ENCODE results near the gene SGMS1.
"Not testable (repeated sequence)": the region's sequence is repeated elsewhere in the genome, so short reads cannot be mapped to it uniquely, and the experiment has no call there.

SGMS1 gene

GRCh38 chr10:50501924-50502452, 121.8 kb downstream of the SGMS1 start:
- no peak overlapping the region for H3K4me3 ChIP-seq (ENCODE audit: low read length)
- H3K27me3 ChIP-seq (ENCODE audit: control insufficient read depth, insufficient read depth, low read length), result no peaks in the 10 kb centered on the region
- H3K9ac ChIP-seq (ENCODE audit: low read length), result no peak overlapping the region
- H3K36me3 ChIP-seq (ENCODE audit: control insufficient read depth, insufficient read depth, low read length), result no peaks in the 10 kb centered on the region
- H3K4me1 ChIP-seq (ENCODE audit: control insufficient read depth, insufficient read depth, low read length), result peaks cover 16% of the 10 kb centered on the region
- H3K9me3 ChIP-seq (ENCODE audit: control insufficient read depth, low read length), result no peaks in the 10 kb centered on the region

DNA sequence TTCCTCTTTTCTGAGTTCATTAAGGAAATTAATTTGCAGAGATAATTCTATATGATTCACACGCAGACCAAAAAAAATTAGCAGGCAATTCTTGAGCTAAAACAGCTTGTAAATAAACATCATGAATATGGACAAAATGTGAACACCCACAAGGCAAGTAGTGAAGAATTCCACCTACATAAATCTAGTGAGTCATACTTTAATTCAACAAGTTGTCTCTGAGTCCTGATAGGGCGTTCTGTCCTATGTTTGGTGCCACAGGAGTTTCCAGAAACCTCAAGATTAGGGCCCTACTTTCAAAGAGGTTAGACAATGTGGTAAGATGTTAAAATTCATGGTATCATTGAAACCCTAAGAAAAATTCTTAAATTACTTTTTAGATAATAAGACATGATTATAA, 122.3 kb downstream of the SGMS1 start:
- H3K27me3 ChIP-seq (ENCODE audit: control insufficient read depth, insufficient read depth, low read length), result no peaks in the 10 kb centered on the region
- no peaks in the 10 kb centered on the region for H3K36me3 ChIP-seq (ENCODE audit: control insufficient read depth, insufficient read depth, low read length)
- H3K9me3 ChIP-seq (ENCODE audit: control insufficient read depth, low read length), result no peaks in the 10 kb centered on the region
- peaks cover 16% of the 10 kb centered on the region for H3K4me1 ChIP-seq (ENCODE audit: control insufficient read depth, insufficient read depth, low read length)
- no peak overlapping the region for H3K4me3 ChIP-seq (ENCODE audit: low read length)
- H3K9ac ChIP-seq (ENCODE audit: low read length), result no peak overlapping the region

DNA sequence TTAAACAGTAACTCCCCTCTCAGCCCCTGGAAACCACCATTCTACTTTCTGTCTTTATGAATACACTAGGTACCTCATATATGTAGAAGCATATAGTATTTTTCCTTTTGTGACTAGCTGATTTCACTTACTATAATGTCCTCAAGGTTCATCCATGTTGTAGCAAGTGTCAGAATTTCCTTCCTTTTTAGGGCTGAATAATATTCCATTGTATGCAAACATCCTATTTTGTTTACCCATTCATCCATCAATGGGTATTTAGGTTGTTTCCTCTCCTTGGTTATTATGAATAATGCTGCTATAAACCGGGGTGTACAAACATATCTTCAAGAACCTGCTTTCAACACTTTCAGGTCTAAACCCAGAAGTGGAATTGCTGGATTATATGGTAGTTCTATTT, 125.3 kb downstream of the SGMS1 start:
- H3K9me3 ChIP-seq (ENCODE audit: control insufficient read depth, low read length), result no peaks in the 10 kb centered on the region
- peaks cover 9% of the 10 kb centered on the region for H3K4me1 ChIP-seq (ENCODE audit: control insufficient read depth, insufficient read depth, low read length)
- H3K36me3 ChIP-seq (ENCODE audit: control insufficient read depth, insufficient read depth, low read length), result no peaks in the 10 kb centered on the region
- H3K27me3 ChIP-seq (ENCODE audit: control insufficient read depth, insufficient read depth, low read length), result no peaks in the 10 kb centered on the region
- H3K9ac ChIP-seq (ENCODE audit: low read length), result no peak overlapping the region
- no peak overlapping the region for H3K4me3 ChIP-seq (ENCODE audit: low read length)

DNA sequence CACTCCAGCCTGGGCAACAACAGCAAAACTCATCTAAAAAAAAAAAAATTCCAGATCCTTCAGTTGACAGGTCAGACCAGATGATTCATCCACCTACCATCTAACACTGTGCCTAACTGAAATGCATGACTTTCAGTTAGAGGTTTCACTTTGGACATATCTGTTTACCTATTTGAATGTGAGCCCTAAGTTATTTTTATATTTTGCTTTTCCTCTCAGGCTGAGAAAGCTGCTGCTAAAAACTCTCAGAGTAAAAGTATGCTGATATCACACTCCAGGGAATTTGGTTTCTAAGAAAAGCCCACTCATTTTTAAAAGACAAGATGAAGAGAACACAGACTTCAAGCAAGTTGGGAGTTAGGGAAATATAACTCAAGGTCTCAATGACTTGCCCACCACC, 126.0 kb downstream of the SGMS1 start:
- no peaks in the 10 kb centered on the region for H3K36me3 ChIP-seq (ENCODE audit: control insufficient read depth, insufficient read depth, low read length)
- no peaks in the 10 kb centered on the region for H3K27me3 ChIP-seq (ENCODE audit: control insufficient read depth, insufficient read depth, low read length)
- H3K9ac ChIP-seq (ENCODE audit: low read length), result no peak overlapping the region
- H3K4me3 ChIP-seq (ENCODE audit: low read length), result no peak overlapping the region
- no peaks in the 10 kb centered on the region for H3K9me3 ChIP-seq (ENCODE audit: control insufficient read depth, low read length)
- H3K4me1 ChIP-seq (ENCODE audit: control insufficient read depth, insufficient read depth, low read length), result peaks cover 9% of the 10 kb centered on the region

DNA sequence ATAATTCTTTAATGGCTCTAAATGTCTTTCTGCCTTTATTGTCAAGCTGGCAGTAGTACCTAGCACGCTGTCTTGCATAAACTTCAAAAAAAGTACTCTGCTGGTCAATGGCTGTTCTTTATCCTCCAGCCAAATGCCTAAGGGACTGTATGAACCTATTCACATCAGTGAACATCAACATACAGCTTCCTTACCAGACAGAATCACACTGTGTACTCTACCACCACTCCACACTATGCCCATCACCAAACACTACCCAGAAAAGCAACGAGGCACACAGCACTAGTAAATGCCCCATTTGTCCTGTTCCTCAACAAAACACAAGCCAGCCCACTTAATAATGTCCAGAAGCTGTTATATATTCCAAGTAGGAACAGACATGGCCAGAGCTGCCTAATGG, 127.5 kb downstream of the SGMS1 start:
- Histone ChIP-seq H3K9me3 (ENCODE audit: control insufficient read depth, low read length) (no peaks in the 10 kb centered on the region), H3K9ac (ENCODE audit: low read length) (no peak overlapping the region), H3K4me1 (ENCODE audit: control insufficient read depth, insufficient read depth, low read length) (no peaks in the 10 kb centered on the region), H3K27me3 (ENCODE audit: control insufficient read depth, insufficient read depth, low read length) (no peaks in the 10 kb centered on the region), H3K4me3 (ENCODE audit: low read length) (no peak overlapping the region), H3K36me3 (ENCODE audit: control insufficient read depth, insufficient read depth, low read length) (no peaks in the 10 kb centered on the region)

DNA sequence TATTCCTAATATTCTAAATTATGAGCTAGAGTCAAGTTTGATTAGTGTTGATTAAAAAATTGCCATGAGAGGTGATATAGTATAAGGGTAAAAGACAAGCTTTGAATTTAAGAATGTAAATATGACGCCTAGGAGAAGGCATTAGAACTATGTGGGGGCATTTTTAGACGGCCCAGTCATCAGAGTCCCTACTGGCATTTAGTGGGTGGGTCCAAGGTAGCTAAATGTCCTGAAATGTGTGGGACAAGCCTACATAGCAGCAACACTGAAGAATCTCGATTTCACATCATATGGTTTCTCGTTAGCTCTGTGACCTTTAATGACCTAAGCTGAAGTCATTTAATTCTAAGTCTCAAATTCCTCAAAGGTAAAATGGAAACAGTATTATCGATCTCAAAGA, 133.5 kb downstream of the SGMS1 start:
- Histone ChIP-seq H3K9me3 (ENCODE audit: control insufficient read depth, low read length) (no peaks in the 10 kb centered on the region), H3K4me3 (ENCODE audit: low read length) (no peak overlapping the region), H3K4me1 (ENCODE audit: control insufficient read depth, insufficient read depth, low read length) (no peaks in the 10 kb centered on the region), H3K27me3 (ENCODE audit: control insufficient read depth, insufficient read depth, low read length) (no peaks in the 10 kb centered on the region), H3K36me3 (ENCODE audit: control insufficient read depth, insufficient read depth, low read length) (no peaks in the 10 kb centered on the region), H3K9ac (ENCODE audit: low read length) (no peak overlapping the region)

DNA sequence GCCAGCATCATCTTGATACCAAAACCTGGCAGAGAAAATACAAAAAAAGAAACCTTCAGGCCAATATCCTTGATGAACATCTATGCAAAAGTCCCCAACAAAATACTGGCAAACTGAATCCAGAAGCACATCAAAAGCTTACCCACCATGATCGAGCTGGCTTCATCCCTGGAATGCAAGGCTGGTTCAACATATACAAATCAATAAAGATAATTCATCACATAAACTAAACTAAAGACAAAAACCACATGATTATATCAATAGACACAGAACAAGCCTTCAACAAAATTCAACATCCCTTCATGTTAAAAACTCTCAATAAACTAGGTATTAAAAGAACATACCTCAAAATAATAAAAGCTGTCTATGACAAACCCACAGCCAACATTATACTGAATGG, 139.2 kb downstream of the SGMS1 start:
- not testable (repeated sequence) for H3K4me3 ChIP-seq (ENCODE audit: low read length); H3K9ac ChIP-seq (ENCODE audit: low read length); H3K36me3 ChIP-seq (ENCODE audit: control insufficient read depth, insufficient read depth, low read length); H3K27me3 ChIP-seq (ENCODE audit: control insufficient read depth, insufficient read depth, low read length); H3K9me3 ChIP-seq (ENCODE audit: control insufficient read depth, low read length); H3K4me1 ChIP-seq (ENCODE audit: control insufficient read depth, insufficient read depth, low read length)

- Histone ChIP-seq H3K4me1 (ENCODE audit: control insufficient read depth, insufficient read depth, low read length) (no peaks in the 10 kb centered on the region), H3K4me3 (ENCODE audit: low read length) (no peak overlapping the region), H3K9ac (ENCODE audit: low read length) (no peak overlapping the region), H3K9me3 (ENCODE audit: control insufficient read depth, low read length) (no peaks in the 10 kb centered on the region), H3K36me3 (ENCODE audit: control insufficient read depth, insufficient read depth, low read length) (no peaks in the 10 kb centered on the region), H3K27me3 (ENCODE audit: control insufficient read depth, insufficient read depth, low read length) (no peaks in the 10 kb centered on the region)
These were observed 143.4 kb downstream of the SGMS1 start for GRCh38 chr10:50480054-50481007.

- H3K4me3 ChIP-seq (ENCODE audit: low read length), result no peak overlapping the region
- H3K27me3 ChIP-seq (ENCODE audit: control insufficient read depth, insufficient read depth, low read length), result no peaks in the 10 kb centered on the region
- no peaks in the 10 kb centered on the region for H3K9me3 ChIP-seq (ENCODE audit: control insufficient read depth, low read length)
- H3K9ac ChIP-seq (ENCODE audit: low read length), result no peak overlapping the region
- no peaks in the 10 kb centered on the region for H3K36me3 ChIP-seq (ENCODE audit: control insufficient read depth, insufficient read depth, low read length)
- H3K4me1 ChIP-seq (ENCODE audit: control insufficient read depth, insufficient read depth, low read length), result no peaks in the 10 kb centered on the region
These were observed 146.2 kb downstream of the SGMS1 start for GRCh38 chr10:50477287-50478203.

DNA sequence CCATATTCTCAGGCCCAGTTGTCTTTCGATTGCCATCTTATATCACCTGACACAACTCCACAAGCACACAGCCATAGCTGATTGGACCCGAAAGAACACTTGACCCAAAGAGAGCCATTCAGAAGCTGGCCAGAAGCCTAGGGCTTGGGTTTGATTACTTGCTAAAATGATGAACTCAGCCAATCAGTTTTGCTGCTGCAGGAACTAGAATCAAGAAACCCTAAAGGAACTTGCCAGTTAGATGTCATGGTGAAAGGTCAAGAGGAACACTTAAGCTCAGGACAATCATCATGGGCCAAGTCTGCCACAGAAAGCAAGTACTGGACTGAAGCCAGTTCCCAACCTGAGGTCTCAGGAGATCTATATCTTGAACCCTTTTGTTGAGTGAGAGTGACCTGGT, 150.0 kb downstream of the SGMS1 start:
- no peak overlapping the region for H3K9ac ChIP-seq (ENCODE audit: low read length)
- H3K4me1 ChIP-seq (ENCODE audit: control insufficient read depth, insufficient read depth, low read length), result peaks cover 16% of the 10 kb centered on the region

GRCh38 chr10:50472914-50473313, 150.8 kb downstream of the SGMS1 start:
- no peaks in the 10 kb centered on the region for H3K36me3 ChIP-seq (ENCODE audit: control insufficient read depth, insufficient read depth, low read length)
- peaks cover 16% of the 10 kb centered on the region for H3K4me1 ChIP-seq (ENCODE audit: control insufficient read depth, insufficient read depth, low read length)
- H3K9me3 ChIP-seq (ENCODE audit: control insufficient read depth, low read length), result no peaks in the 10 kb centered on the region
- no peak overlapping the region for H3K4me3 ChIP-seq (ENCODE audit: low read length)
- H3K27me3 ChIP-seq (ENCODE audit: control insufficient read depth, insufficient read depth, low read length), result no peaks in the 10 kb centered on the region
- H3K9ac ChIP-seq (ENCODE audit: low read length), result no peak overlapping the region

More for the DNA sequence above, 150.0 kb downstream of the SGMS1 start:
- H3K36me3 ChIP-seq (ENCODE audit: control insufficient read depth, insufficient read depth, low read length), result no peaks in the 10 kb centered on the region
- no peaks in the 10 kb centered on the region for H3K9me3 ChIP-seq (ENCODE audit: control insufficient read depth, low read length)
- H3K4me3 ChIP-seq (ENCODE audit: low read length), result no peak overlapping the region
- no peaks in the 10 kb centered on the region for H3K27me3 ChIP-seq (ENCODE audit: control insufficient read depth, insufficient read depth, low read length)

GRCh38 chr10:50471583-50471975, 152.2 kb downstream of the SGMS1 start:
- H3K27me3 ChIP-seq (ENCODE audit: control insufficient read depth, insufficient read depth, low read length), result no peaks in the 10 kb centered on the region
- H3K4me1 ChIP-seq (ENCODE audit: control insufficient read depth, insufficient read depth, low read length), result peaks cover 16% of the 10 kb centered on the region
- H3K9me3 ChIP-seq (ENCODE audit: control insufficient read depth, low read length), result no peaks in the 10 kb centered on the region
- no peaks in the 10 kb centered on the region for H3K36me3 ChIP-seq (ENCODE audit: control insufficient read depth, insufficient read depth, low read length)
- no peak overlapping the region for H3K4me3 ChIP-seq (ENCODE audit: low read length)
- H3K9ac ChIP-seq (ENCODE audit: low read length), result no peak overlapping the region

Measured in mucosa of stomach (tissue), 1 donor.